Fibroblast of the aortic adventitia (primary cell): ENCODE measurements around the gene CASP9. TPM values are rescaled to one million over a fixed set of nuclear protein-coding genes. Genes with fewer than 3 reads are reported as not detected.
"Not testable (repeated sequence)": the region's sequence is repeated elsewhere in the genome, so short reads cannot be mapped to it uniquely, and the experiment has no call there.

Experiments used
- DNase-seq: peaks from one replicate; pipeline ENCODE4 v3.0.0-alpha.2; 2010; ENCODE audit warnings: low read depth
- H3K4me3 ChIP-seq: 2 replicates; pipeline ENCODE4 v1.5.1; 2011; ENCODE audit warnings: low read depth, mild to moderate bottlenecking, control low read depth, low read length, moderate library complexity
- total RNA-seq: library from RNA; depleted of rRNA; stranded (reverse); fragments of >200 nt; gene quantifications from 2 replicates; pipeline ENCODE4 v1.2.3, GENCODE V29; 2012; ENCODE audit warnings: low replicate concordance
- TF ChIP-seq, protein P1 (sequence below): IDR thresholded peaks from 2 replicates; pipeline ENCODE4 v1.5.1; 2011; ENCODE audit warnings: mild to moderate bottlenecking, low read length, control low read depth, inconsistent platforms; ENCODE audit not compliant: insufficient read depth

Gene CASP9
- total RNA-seq, 1 donor, result 7.1 TPM

- no peak for DNase-seq
- TF ChIP-seq, protein P1, sequence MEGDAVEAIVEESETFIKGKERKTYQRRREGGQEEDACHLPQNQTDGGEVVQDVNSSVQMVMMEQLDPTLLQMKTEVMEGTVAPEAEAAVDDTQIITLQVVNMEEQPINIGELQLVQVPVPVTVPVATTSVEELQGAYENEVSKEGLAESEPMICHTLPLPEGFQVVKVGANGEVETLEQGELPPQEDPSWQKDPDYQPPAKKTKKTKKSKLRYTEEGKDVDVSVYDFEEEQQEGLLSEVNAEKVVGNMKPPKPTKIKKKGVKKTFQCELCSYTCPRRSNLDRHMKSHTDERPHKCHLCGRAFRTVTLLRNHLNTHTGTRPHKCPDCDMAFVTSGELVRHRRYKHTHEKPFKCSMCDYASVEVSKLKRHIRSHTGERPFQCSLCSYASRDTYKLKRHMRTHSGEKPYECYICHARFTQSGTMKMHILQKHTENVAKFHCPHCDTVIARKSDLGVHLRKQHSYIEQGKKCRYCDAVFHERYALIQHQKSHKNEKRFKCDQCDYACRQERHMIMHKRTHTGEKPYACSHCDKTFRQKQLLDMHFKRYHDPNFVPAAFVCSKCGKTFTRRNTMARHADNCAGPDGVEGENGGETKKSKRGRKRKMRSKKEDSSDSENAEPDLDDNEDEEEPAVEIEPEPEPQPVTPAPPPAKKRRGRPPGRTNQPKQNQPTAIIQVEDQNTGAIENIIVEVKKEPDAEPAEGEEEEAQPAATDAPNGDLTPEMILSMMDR, result no peak
- H3K4me3 ChIP-seq, result no peak overlapping the region
Measured at GRCh38 chr1:15468145-15468544, 55.9 kb downstream of the CASP9 start.

DNA sequence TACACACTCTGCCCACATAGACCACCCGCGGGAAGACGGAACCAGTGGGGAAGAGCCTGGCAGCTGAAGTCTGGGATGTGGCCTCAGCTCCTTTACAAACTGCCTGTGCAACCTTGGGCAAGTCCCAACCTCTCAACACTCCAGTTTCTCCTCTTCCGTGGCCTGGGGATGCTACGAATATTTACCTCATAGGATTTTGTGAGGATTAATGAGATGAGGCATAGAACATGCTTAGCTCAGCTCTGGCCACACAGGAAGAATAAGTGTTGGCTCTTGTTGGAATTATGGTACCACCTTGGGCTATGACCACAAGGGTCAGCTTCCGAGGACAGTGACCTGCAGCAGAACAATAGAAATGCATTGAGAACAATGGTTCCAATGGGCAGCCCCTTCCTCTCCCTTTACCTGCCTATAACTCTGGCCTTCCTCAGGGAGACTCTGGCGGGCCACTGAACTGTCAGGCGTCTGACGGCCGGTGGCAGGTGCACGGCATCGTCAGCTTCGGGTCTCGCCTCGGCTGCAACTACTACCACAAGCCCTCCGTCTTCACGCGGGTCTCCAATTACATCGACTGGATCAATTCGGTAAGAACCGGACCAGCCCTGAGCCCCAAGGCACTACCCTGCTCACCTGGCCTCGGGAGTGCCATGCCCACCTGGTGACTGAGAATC lies 56.9 kb downstream of the CASP9 start:
- H3K4me3 ChIP-seq, DNase-seq: not testable (repeated sequence)

- TF ChIP-seq, protein P1, result no peak
- no peak for DNase-seq
- H3K4me3 ChIP-seq, result no peak overlapping the region
Measured at GRCh38 chr1:15465674-15466073, 58.3 kb downstream of the CASP9 start.

DNA sequence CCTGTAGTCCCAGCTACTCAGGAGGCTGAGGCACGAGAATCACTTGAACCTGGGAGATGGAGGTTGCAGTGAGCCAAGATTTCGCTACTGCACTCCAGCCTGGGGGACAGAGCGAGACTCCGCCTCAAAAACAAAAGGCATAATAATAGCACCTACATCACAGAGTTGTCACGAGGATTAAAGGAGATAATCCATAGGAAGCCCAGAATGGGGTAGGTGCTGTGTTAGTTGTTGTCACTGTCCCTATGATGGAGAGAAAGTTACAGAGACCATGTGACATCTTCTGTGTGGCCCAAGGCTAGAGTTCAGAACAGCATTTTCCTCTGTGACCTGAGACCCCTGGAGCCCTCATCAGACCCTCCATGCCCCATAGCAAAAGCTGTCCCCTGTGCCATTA lies 60.1 kb downstream of the CASP9 start:
- H3K4me3 ChIP-seq, DNase-seq: not testable (repeated sequence)

- not testable (repeated sequence) for H3K4me3 ChIP-seq, DNase-seq
Measured at GRCh38 chr1:15463064-15463800, 60.8 kb downstream of the CASP9 start.

DNA sequence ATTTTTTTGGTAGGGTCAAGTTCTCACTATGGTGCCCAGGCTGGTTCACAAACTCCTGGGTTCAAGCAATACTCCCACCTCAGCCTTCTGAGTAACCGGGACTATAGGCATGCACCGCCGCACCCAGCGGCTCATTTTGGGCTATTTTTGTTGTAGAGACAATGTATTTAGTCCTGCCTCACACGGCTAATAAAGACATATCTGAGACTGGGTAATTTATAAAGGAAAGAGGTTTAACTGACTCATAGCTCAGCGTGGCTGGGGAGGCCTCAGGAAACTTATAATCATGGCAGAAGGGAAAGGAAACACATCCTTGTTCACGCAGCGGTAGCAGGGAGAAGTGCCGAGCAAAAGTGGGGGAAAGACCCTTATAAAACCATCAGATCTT lies 63.3 kb downstream of the CASP9 start:
- DNase-seq, result no peak
- TF ChIP-seq, protein P1, result no peak
- no peak overlapping the region for H3K4me3 ChIP-seq

DNA sequence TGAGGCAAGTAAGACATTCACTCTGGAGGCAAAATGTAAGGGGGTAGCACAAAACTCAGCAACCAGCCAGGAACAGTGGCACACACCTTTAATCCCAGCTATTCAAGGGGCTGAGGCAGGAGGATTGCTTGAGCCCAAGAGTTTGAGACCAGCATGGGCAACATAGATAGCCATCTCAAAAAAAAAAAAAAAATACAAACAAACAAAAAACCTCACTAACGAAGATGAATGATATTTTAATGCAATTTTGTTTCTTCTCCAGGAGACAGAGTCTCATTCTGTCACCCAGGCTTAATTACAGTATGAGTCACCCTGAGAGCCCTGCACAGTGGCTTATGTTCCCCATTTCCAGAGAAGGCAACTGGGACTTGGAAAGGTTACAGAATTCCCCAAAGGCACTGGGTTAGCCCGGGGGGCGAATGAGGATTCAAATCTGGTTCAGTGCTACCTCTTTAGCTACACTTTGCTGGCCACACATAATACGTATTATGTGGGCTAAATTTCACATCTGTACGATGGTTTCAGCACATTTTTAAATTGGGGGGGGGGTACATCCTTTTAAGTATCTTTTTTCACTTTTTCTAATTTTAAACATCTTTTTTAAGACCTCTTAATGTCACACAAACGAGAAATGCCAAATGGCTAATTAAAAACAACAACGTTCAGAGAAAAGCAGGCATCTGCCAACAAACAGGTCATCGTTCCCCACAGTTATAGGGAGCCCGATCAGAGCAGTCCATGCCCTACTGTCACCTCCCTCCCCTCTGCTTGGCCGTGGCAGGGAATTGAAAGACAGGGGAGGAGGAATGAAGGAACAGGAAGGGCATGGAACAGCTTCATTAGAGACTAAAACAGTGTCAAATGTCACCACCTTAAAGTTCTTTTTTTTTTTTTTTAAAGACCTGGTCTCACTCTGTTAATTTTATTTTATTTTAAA lies 64.0 kb downstream of the CASP9 start:
- no peak for DNase-seq
- TF ChIP-seq, protein P1, result no peak
- H3K4me3 ChIP-seq, result no peak overlapping the region

GRCh38 chr1:15458388-15458787 lies 65.6 kb downstream of the CASP9 start:
- H3K4me3 ChIP-seq, DNase-seq: not testable (repeated sequence)
